ENCODE measurements around the gene TMEM72.

Gene TMEM72

GRCh38 chr10:44982496-44982895 lies 71.4 kb downstream of the TMEM72 start:
- Histone ChIP-seq H3K9me3 (ENCODE audit: control insufficient read depth, insufficient read depth, low read length) (no peaks in the 10 kb centered on the region), H3K27ac (ENCODE audit: low read length) (no peak overlapping the region), H3K27me3 (ENCODE audit: control insufficient read depth, insufficient read depth, low read length) (no peaks in the 10 kb centered on the region), H3K36me3 (ENCODE audit: control insufficient read depth, insufficient read depth, low read length) (no peaks in the 10 kb centered on the region), H3K4me3 (ENCODE audit: low read length) (no peak overlapping the region), H3K4me1 (ENCODE audit: control insufficient read depth, insufficient read depth, low read length) (peaks cover 11% of the 10 kb centered on the region)
- no peak for DNase-seq (ENCODE audit: low read depth, low spot score)
- no CpG with 5 or more reads among the region's 9 CpGs for WGBS (ENCODE audit: insufficient coverage, insufficient read length)

DNA sequence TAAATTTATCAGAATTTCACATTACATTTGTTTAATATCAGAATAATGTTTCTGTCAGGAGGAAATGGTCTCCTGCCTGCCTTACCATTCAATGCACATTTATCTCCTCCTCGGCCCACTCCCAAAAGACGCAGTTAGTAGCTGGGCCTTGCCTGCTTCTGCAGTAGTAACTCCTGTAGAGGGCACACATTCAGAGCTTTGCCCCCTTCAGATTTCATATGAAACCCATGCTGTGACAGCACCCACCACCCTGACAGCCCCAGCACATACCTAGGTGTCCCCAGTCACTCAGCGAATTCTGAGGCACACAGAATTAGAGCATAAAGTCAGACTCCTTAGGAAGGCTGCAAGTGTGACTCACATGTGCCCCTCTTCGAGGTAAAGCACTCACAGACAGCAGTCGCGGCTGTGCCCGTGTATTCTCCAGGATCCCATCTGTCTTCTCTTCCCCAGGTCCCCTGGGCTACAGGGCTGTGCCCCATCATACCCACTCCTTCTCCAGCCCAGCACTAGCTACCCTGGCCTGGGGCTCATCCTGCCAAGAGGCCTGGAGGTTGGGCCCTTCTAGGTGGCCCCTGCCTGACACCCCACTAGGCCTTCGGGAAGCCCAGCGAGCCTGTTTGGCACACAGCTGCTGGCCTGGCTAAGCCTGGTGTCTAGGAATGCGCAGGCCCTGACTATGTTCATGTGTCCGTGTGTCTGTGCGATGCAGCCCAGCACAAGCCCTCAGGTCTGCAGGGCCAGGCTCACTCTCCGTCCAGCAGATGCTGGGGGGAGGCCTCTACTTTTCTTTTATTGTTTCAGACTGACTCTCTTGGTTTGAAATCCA lies 72.1 kb downstream of the TMEM72 start:
- no CpG with 5 or more reads among the region's 13 CpGs for WGBS (ENCODE audit: insufficient coverage, insufficient read length)
- Histone ChIP-seq H3K4me1 (ENCODE audit: control insufficient read depth, insufficient read depth, low read length) (peaks cover 11% of the 10 kb centered on the region), H3K9me3 (ENCODE audit: control insufficient read depth, insufficient read depth, low read length) (no peaks in the 10 kb centered on the region), H3K36me3 (ENCODE audit: control insufficient read depth, insufficient read depth, low read length) (no peaks in the 10 kb centered on the region), H3K27me3 (ENCODE audit: control insufficient read depth, insufficient read depth, low read length) (no peaks in the 10 kb centered on the region), H3K27ac (ENCODE audit: low read length) (no peak overlapping the region), H3K4me3 (ENCODE audit: low read length) (no peak overlapping the region)
- DNase-seq (ENCODE audit: low read depth, low spot score) = no peak

- no CpG with 5 or more reads among the region's 10 CpGs for WGBS (ENCODE audit: insufficient coverage, insufficient read length)
- no peak for DNase-seq (ENCODE audit: low read depth, low spot score)
- Histone ChIP-seq H3K4me1 (ENCODE audit: control insufficient read depth, insufficient read depth, low read length) (peaks cover 9% of the 10 kb centered on the region), H3K27me3 (ENCODE audit: control insufficient read depth, insufficient read depth, low read length) (no peaks in the 10 kb centered on the region), H3K27ac (ENCODE audit: low read length) (no peak overlapping the region), H3K4me3 (ENCODE audit: low read length) (no peak overlapping the region), H3K36me3 (ENCODE audit: control insufficient read depth, insufficient read depth, low read length) (no peaks in the 10 kb centered on the region), H3K9me3 (ENCODE audit: control insufficient read depth, insufficient read depth, low read length) (no peaks in the 10 kb centered on the region)
Measured at GRCh38 chr10:44983895-44984278, 72.8 kb downstream of the TMEM72 start.

GRCh38 chr10:44984671-44985101 lies 73.5 kb downstream of the TMEM72 start:
- no CpG with 5 or more reads among the region's 15 CpGs for WGBS (ENCODE audit: insufficient coverage, insufficient read length)
- H3K36me3 ChIP-seq (ENCODE audit: control insufficient read depth, insufficient read depth, low read length) = no peaks in the 10 kb centered on the region
- H3K4me3 ChIP-seq (ENCODE audit: low read length) = no peak overlapping the region
- no peaks in the 10 kb centered on the region for H3K27me3 ChIP-seq (ENCODE audit: control insufficient read depth, insufficient read depth, low read length)
- no peaks in the 10 kb centered on the region for H3K9me3 ChIP-seq (ENCODE audit: control insufficient read depth, insufficient read depth, low read length)
- H3K4me1 ChIP-seq (ENCODE audit: control insufficient read depth, insufficient read depth, low read length) = peaks cover 8% of the 10 kb centered on the region
- no peak overlapping the region for H3K27ac ChIP-seq (ENCODE audit: low read length)
- no peak for DNase-seq (ENCODE audit: low read depth, low spot score)

DNA sequence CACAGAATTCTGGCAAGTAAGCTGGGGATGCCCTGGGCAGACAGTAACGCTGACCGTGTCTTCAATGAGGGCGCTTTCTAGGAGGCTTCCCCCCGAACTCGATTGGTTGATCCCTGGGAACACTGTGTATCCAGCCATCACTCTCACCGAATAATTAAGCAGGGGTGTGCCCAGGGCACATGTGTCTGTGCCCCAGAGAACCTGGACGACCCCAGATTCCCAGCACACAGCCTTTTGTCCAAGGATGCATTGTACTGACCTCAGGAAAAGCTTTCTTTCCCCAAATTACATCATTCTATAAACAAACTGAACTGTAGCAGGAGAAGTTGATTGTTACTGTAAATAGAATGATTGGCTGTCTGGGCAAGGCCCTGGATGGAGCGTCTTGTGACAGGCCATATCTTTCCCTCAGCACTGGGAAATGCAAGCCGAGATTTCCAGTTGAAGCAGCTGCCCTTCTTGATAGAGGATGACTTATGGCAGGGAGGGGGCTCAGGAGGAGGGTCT lies 74.1 kb downstream of the TMEM72 start:
- Histone ChIP-seq H3K9me3 (ENCODE audit: control insufficient read depth, insufficient read depth, low read length) (no peaks in the 10 kb centered on the region), H3K27me3 (ENCODE audit: control insufficient read depth, insufficient read depth, low read length) (no peaks in the 10 kb centered on the region), H3K4me3 (ENCODE audit: low read length) (no peak overlapping the region), H3K4me1 (ENCODE audit: control insufficient read depth, insufficient read depth, low read length) (peaks cover 7% of the 10 kb centered on the region), H3K36me3 (ENCODE audit: control insufficient read depth, insufficient read depth, low read length) (no peaks in the 10 kb centered on the region), H3K27ac (ENCODE audit: low read length) (no peak overlapping the region)
- DNase-seq (ENCODE audit: low read depth, low spot score) = no peak
- WGBS (ENCODE audit: insufficient coverage, insufficient read length) = no CpG with 5 or more reads among the region's 9 CpGs

DNA sequence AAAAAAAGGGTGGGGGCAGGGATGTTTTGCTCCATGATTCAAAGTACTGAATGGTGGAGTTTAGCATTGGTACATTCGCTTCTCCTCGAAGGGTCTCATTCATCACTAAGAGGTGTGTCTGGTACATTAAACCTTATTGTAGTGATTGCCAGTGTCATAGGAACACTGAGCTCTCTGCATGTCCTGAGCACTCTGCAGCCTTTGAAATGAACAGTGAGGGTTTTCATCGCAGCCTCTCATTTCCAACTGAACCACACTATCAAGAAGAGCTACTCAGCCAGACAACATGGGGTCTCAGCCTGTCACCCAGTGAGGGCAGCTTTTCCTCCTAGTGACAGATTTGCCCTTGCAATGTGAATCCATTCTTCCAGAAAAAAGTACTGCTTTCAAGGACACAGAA lies 75.0 kb downstream of the TMEM72 start:
- Histone ChIP-seq H3K4me3 (ENCODE audit: low read length) (no peak overlapping the region), H3K27ac (ENCODE audit: low read length) (no peak overlapping the region), H3K36me3 (ENCODE audit: control insufficient read depth, insufficient read depth, low read length) (no peaks in the 10 kb centered on the region), H3K27me3 (ENCODE audit: control insufficient read depth, insufficient read depth, low read length) (no peaks in the 10 kb centered on the region), H3K4me1 (ENCODE audit: control insufficient read depth, insufficient read depth, low read length) (peaks cover 7% of the 10 kb centered on the region), H3K9me3 (ENCODE audit: control insufficient read depth, insufficient read depth, low read length) (no peaks in the 10 kb centered on the region)
- DNase-seq (ENCODE audit: low read depth, low spot score) = no peak
- WGBS (ENCODE audit: insufficient coverage, insufficient read length) = no CpG with 5 or more reads among the region's 3 CpGs
